B cell (primary cell): ENCODE measurements around the gene ATOSA.

Experiments
- CTCF ChIP-seq: fragments of 200-600 bp; IDR thresholded peaks from one replicate; pipeline ENCODE4 v1.8.0; 2022; ENCODE audit warnings: antibody characterized with exemption, mild to moderate bottlenecking
- EZH2 ChIP-seq: IDR thresholded peaks from 2 replicates; pipeline ENCODE4 v1.6.1; 2012; ENCODE audit warnings: borderline replicate concordance, low read depth, mild to moderate bottlenecking, moderate library complexity, low read length; ENCODE audit not compliant: insufficient read depth, poor library complexity, severe bottlenecking

DNA sequence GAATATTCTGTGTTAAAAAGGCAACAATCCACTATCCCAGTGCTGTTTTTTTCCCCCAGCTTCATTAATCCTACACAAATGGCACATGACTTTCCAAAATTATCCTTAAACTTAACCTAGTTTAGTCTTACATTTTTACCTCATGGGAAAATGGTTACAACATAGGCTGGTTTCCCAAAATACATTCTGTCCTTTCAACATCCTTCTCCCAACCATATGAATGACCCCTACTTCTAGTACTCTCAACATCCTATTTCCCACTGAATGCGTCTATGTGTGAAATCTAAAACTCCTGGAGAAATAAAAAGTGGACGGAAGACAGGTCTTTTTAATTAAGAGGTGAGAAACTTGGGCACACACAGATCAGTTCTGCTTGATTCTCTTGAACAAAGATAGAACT is 33.3 kb downstream of the ATOSA start:
- TF ChIP-seq CTCF (no peak), EZH2 (no peak)
